Karpas-422 (cell line): ENCODE data around the gene SRC. TPM values are rescaled to one million over a fixed set of nuclear protein-coding genes. Genes with fewer than 3 reads are reported as not detected.

Experiments used
- DNase-seq: peaks from one replicate; pipeline ENCODE4 v3.0.0-alpha.2; 2015
- H2AFZ ChIP-seq: fragments of 200-600 bp; sonication (generic); 2 replicates; pipeline ENCODE4 v1.6.1; 2014; ENCODE audit warnings: antibody characterized with exemption, low read length, mixed read lengths
- H3K27ac ChIP-seq: fragments of 200-600 bp; sonication (generic); 2 replicates; pipeline ENCODE4 v1.5.1; 2014; ENCODE audit warnings: mild to moderate bottlenecking, low read length, moderate library complexity
- H3K27me3 ChIP-seq: fragments of 200-600 bp; sonication (generic); 2 replicates; pipeline ENCODE4 v1.6.1; 2014; ENCODE audit warnings: low read length, mixed read lengths
- H3K36me3 ChIP-seq: fragments of 200-600 bp; sonication (generic); 2 replicates; pipeline ENCODE4 v1.6.1; 2014; ENCODE audit warnings: low read length, mixed read lengths; ENCODE audit not compliant: insufficient read depth
- H3K4me1 ChIP-seq: fragments of 200-600 bp; sonication (generic); 2 replicates; pipeline ENCODE4 v1.6.1; 2014; ENCODE audit warnings: mild to moderate bottlenecking, low read length, mixed read lengths
- H3K4me2 ChIP-seq: fragments of 200-600 bp; sonication (generic); 2 replicates; pipeline ENCODE4 v1.6.1; 2014; ENCODE audit warnings: low read length, low read depth, mild to moderate bottlenecking; ENCODE audit not compliant: poor library complexity, severe bottlenecking
- H3K4me3 ChIP-seq: fragments of 200-600 bp; sonication (generic); 2 replicates; pipeline ENCODE4 v1.5.1; 2014; ENCODE audit warnings: mild to moderate bottlenecking, antibody characterized with exemption, low read length, mixed read lengths
- H3K79me2 ChIP-seq: fragments of 200-600 bp; sonication (generic); 2 replicates; pipeline ENCODE4 v1.6.1; 2014; ENCODE audit warnings: mild to moderate bottlenecking, low read length, mixed read lengths
- H3K9ac ChIP-seq: fragments of 200-600 bp; sonication (generic); 2 replicates; pipeline ENCODE4 v1.6.0; 2014; ENCODE audit warnings: low read length
- H3K9me2 ChIP-seq: fragments of 200-600 bp; sonication (generic), shearing (Covaris generic); replicated peaks from 2 replicates; pipeline ENCODE4 v1.6.0; 2014; ENCODE audit warnings: mild to moderate bottlenecking, low read length, moderate library complexity; ENCODE audit not compliant: insufficient read depth
- H3K9me3 ChIP-seq: fragments of 300-700, 200-600 bp; sonication (generic); 2 replicates; pipeline ENCODE4 v1.6.1; 2014; ENCODE audit warnings: low read length, mixed read lengths
- H4K20me1 ChIP-seq: fragments of 200-600 bp; sonication (generic); 2 replicates; pipeline ENCODE4 v1.6.1; 2014; ENCODE audit warnings: mild to moderate bottlenecking, antibody characterized with exemption, low read length, low read depth; ENCODE audit not compliant: insufficient read depth
- total RNA-seq: library from RNA; depleted of rRNA; stranded (reverse); fragments of >200 nt; shearing (Covaris generic); gene quantifications from 2 replicates; pipeline ENCODE4 v1.2.3, GENCODE V29; 2014; ENCODE audit warnings: low replicate concordance

The SRC gene
- total RNA-seq, 1 experiment from 2014 or later, result 41.5 TPM

GRCh38 chr20:37385659-37386504 is 39.9 kb downstream of the SRC start:
- Histone ChIP-seq H2AFZ (no peak overlapping the region), H3K27ac (peak overlapping the region; percentile 78; the same call in 1 of the 2 replicates), H3K79me2 (no peaks in the 10 kb centered on the region), H3K9me2 (no peaks in the 10 kb centered on the region), H3K9me3 (no peaks in the 10 kb centered on the region), H3K4me2 (no peak overlapping the region), H3K9ac (no peak overlapping the region), H3K27me3 (no peaks in the 10 kb centered on the region), H3K4me1 (peaks cover 43% of the 10 kb centered on the region), H3K4me3 (no peak overlapping the region), H3K36me3 (peaks cover 6% of the 10 kb centered on the region; the same call in 1 of the 2 replicates), H4K20me1 (0 out of 2 replicates have a peak, but pooled peaks cover 6% of the 10 kb centered on the region)
- DNase-seq, result no peak

- no peak overlapping the region for H3K9ac ChIP-seq
- no peak overlapping the region for H3K4me3 ChIP-seq
- DNase-seq, result no peak
These were observed 40.7 kb downstream of the SRC start for GRCh38 chr20:37386505-37387251.

DNA sequence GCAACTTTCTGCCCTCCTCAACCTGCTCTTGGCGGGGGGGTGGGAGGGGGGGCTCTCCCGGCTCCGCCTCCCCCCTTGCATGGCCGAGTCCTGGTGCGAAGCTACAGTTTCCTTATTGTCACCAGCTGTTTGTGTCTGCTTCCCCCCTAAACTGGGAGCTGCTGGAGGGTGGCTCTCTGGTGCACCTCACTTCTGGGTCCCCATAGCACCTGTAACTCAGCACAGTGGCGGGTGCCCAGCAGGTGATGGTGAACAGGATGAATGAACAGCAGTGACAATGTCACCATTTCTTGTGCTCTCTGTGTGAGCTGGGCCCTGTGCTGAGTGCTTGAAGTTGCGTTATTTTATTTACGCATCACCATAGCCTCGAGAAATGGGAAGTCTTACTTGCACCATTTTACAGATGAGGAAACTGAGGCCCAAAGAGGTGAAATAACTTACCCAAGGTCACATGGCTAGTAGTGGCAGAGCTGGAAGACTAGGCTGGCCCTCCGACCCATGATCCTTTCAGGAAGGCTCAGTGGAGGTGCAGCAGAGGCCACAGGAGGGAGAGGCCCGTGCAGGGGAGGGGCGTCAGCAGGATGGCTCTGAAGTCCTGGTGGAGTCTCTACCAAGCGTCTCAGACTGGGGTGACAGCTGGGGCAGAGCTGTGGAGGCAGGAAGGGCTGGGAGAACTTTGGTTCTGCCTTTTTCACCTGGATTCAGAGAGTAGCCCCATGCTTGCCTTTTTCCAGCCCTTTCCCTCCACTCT is 41.8 kb downstream of the SRC start:
- H3K9ac ChIP-seq, result no peak overlapping the region
- no peaks in the 10 kb centered on the region for H3K79me2 ChIP-seq
- no peak overlapping the region for H3K27ac ChIP-seq
- H3K9me2 ChIP-seq, result no peaks in the 10 kb centered on the region
- no peak overlapping the region for H3K4me2 ChIP-seq
- DNase-seq, result no peak
- H3K36me3 ChIP-seq, result peaks cover 6% of the 10 kb centered on the region; the same call in 1 of the 2 replicates
- H3K27me3 ChIP-seq, result no peaks in the 10 kb centered on the region
- no peak overlapping the region for H3K4me3 ChIP-seq
- H3K9me3 ChIP-seq, result no peaks in the 10 kb centered on the region
- no peak overlapping the region for H2AFZ ChIP-seq
- H4K20me1 ChIP-seq, result 0 out of 2 replicates have a peak, but pooled peaks cover 6% of the 10 kb centered on the region
- H3K4me1 ChIP-seq, result peaks cover 26% of the 10 kb centered on the region

More at GRCh38 chr20:37386505-37387251, 40.7 kb downstream of the SRC start:
- no peaks in the 10 kb centered on the region for H3K9me3 ChIP-seq
- H3K4me2 ChIP-seq, result no peak overlapping the region
- no peaks in the 10 kb centered on the region for H3K79me2 ChIP-seq
- no peaks in the 10 kb centered on the region for H3K9me2 ChIP-seq
- H3K27ac ChIP-seq, result no peak overlapping the region
- no peaks in the 10 kb centered on the region for H3K27me3 ChIP-seq
- peaks cover 36% of the 10 kb centered on the region for H3K4me1 ChIP-seq
- H4K20me1 ChIP-seq, result 0 out of 2 replicates have a peak, but pooled peaks cover 6% of the 10 kb centered on the region
- H3K36me3 ChIP-seq, result peaks cover 6% of the 10 kb centered on the region; the same call in 1 of the 2 replicates
- H2AFZ ChIP-seq, result no peak overlapping the region

DNA sequence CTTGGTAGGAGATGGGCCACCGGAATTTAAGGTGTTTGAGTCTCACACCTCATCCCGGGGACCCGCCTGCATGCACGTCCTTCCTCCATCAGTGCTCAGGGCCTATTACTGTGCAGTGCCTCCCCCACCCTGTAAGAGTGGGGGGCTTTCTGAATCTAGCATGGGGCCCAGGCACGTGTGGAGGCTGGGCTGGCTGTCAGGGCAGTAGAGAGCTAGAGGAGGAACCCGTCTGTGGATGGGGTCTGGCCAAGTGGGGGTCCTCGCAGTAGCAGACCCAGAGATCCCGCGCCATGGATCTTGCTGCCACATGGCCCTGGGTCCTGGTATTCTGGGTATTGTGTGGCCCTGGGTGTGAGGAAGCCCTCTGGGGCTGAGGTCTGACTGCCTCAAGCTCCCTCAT is 42.9 kb downstream of the SRC start:
- Histone ChIP-seq H3K27ac (no peak overlapping the region), H3K9ac (no peak overlapping the region), H3K4me3 (no peak overlapping the region), H3K79me2 (no peaks in the 10 kb centered on the region), H3K9me3 (no peaks in the 10 kb centered on the region), H3K4me1 (peaks cover 15% of the 10 kb centered on the region), H3K27me3 (no peaks in the 10 kb centered on the region), H3K9me2 (no peaks in the 10 kb centered on the region), H2AFZ (no peak overlapping the region), H3K4me2 (no peak overlapping the region), H3K36me3 (peaks cover 6% of the 10 kb centered on the region; the same call in 1 of the 2 replicates), H4K20me1 (0 out of 2 replicates have a peak, but pooled peaks cover 6% of the 10 kb centered on the region)
- no peak for DNase-seq

DNA sequence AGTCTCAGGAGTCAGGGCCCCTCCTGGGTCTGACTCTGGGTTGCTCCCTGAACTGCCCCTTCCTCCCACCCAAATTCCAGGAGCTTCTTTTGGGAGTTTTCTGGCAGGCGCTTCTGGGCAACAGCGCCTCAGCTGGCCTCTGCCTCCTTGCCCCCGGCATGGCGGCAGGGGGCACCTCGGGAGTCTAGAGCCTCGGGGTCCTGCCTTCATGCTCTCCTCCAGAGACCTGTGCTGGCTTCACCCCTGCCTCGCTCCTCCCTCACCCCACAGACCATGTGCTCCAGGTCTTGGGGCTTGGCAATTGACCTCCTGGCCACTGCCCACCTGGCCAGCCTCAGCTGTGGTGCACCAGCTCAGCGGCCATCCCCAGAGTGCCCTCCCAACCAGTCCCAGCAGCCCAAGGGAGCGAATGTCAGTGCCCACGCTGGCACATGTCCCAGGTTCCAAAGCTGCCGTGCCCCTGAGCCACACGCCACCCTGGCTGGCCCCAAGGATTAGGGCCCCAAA is 43.4 kb downstream of the SRC start:
- Histone ChIP-seq H3K4me1 (peaks cover 10% of the 10 kb centered on the region), H3K27ac (no peak overlapping the region), H3K36me3 (peaks cover 6% of the 10 kb centered on the region; the same call in 1 of the 2 replicates), H3K9ac (no peak overlapping the region), H3K4me3 (no peak overlapping the region), H3K27me3 (no peaks in the 10 kb centered on the region), H3K9me3 (no peaks in the 10 kb centered on the region), H3K4me2 (no peak overlapping the region), H3K9me2 (no peaks in the 10 kb centered on the region), H4K20me1 (0 out of 2 replicates have a peak, but pooled peaks cover 6% of the 10 kb centered on the region), H3K79me2 (no peaks in the 10 kb centered on the region), H2AFZ (no peak overlapping the region)
- DNase-seq, result no peak

DNA sequence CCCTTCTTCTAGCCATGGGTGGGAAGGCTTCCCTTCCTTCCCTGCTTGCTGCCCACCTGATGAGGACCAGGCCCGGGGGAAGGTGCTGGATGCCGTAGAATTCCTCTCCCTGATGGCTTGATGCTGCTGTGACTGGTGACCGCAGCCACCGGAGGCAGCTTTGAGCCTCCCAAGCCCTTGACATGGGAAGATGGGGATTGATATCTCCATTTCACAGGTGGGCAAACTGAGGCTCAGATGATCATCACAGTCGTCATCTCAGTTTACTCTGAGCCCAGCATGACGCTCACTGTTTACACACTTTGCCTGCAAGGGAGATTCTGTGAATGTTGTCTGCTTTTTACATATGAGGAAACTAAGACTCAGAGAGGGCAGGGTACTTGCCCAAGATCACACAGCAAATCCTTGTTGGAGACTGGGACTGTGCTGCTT is 43.9 kb downstream of the SRC start:
- Histone ChIP-seq H3K9me3 (no peaks in the 10 kb centered on the region), H3K9ac (no peak overlapping the region), H3K9me2 (no peaks in the 10 kb centered on the region), H3K4me2 (no peak overlapping the region), H3K4me1 (peaks cover 4% of the 10 kb centered on the region), H3K27me3 (no peaks in the 10 kb centered on the region), H3K36me3 (peaks cover 6% of the 10 kb centered on the region; the same call in 1 of the 2 replicates), H2AFZ (no peak overlapping the region), H3K27ac (no peak overlapping the region), H3K79me2 (no peaks in the 10 kb centered on the region), H3K4me3 (no peak overlapping the region), H4K20me1 (0 out of 2 replicates have a peak, but pooled peaks cover 6% of the 10 kb centered on the region)
- DNase-seq, result no peak

DNA sequence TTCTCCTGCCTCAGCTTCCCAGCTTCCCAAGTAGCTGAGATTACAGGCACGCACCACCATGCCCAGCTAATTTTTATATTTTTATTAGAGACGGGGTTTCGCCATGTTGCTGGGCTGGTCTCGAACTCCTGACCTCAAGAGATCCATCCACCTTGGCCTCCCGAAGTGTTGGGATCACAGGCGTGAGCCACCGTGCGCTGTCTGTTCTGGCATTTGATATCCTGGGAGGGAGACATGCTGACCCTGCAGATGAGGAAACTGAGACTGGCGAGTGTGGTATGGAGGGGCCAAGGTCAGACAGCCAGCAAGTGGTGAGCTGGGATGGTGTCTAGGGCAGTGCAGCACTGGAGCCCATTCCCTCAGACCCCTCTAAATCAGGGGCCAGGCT is 44.6 kb downstream of the SRC start:
- peaks cover 6% of the 10 kb centered on the region; the same call in 1 of the 2 replicates for H3K36me3 ChIP-seq
- 0 out of 2 replicates have a peak, but pooled peaks cover 6% of the 10 kb centered on the region for H4K20me1 ChIP-seq
- H3K4me2 ChIP-seq, result no peak overlapping the region
- no peak for DNase-seq
- no peak overlapping the region for H3K4me3 ChIP-seq
- H3K9me2 ChIP-seq, result no peaks in the 10 kb centered on the region
- no peaks in the 10 kb centered on the region for H3K79me2 ChIP-seq
- no peak overlapping the region for H3K9ac ChIP-seq
- H3K4me1 ChIP-seq, result no peaks in the 10 kb centered on the region
- no peaks in the 10 kb centered on the region for H3K27me3 ChIP-seq
- no peak overlapping the region for H2AFZ ChIP-seq
- H3K9me3 ChIP-seq, result no peaks in the 10 kb centered on the region
- no peak overlapping the region for H3K27ac ChIP-seq
